ENCODE results near the gene C16orf96.

The C16orf96 gene

GRCh38 chr16:4556112-4556511, at the start of gene C16orf96:
Gene C16orf96, plus strand, starts transcription at chr16:4556340. Its CDS starts 150 bp downstream, at chr16:4556490.
- no peak for DNase-seq

- no peak for DNase-seq
Observed at GRCh38 chr16:4506450-4506849, 49.7 kb upstream of the C16orf96 start.

- DNase-seq = peak; percentile 4 to 18
Observed at GRCh38 chr16:4507588-4508345, 48.4 kb upstream of the C16orf96 start.

- no peak for DNase-seq
Observed at GRCh38 chr16:4508806-4509205, 47.3 kb upstream of the C16orf96 start.

- DNase-seq = no peak
Observed at GRCh38 chr16:4509420-4509819, 46.7 kb upstream of the C16orf96 start.

GRCh38 chr16:4510131-4510530, 46.0 kb upstream of the C16orf96 start:
- no peak for DNase-seq

- no peak for DNase-seq
Observed at GRCh38 chr16:4510747-4511426, 45.3 kb upstream of the C16orf96 start.

- DNase-seq = no peak
Observed at GRCh38 chr16:4511441-4512082, 44.6 kb upstream of the C16orf96 start.

GRCh38 chr16:4512473-4512872, 43.7 kb upstream of the C16orf96 start:
- no peak for DNase-seq

- DNase-seq = no peak
Observed at GRCh38 chr16:4513086-4513860, 42.9 kb upstream of the C16orf96 start.

- DNase-seq = no peak
Observed at GRCh38 chr16:4513881-4514280, 42.3 kb upstream of the C16orf96 start.

- DNase-seq = no peak
Observed at GRCh38 chr16:4514606-4515005, 41.5 kb upstream of the C16orf96 start.

- no peak for DNase-seq
Observed at GRCh38 chr16:4515611-4516233, 40.4 kb upstream of the C16orf96 start.

- no peak for DNase-seq
Observed at GRCh38 chr16:4517812-4518680, 38.1 kb upstream of the C16orf96 start.

GRCh38 chr16:4519274-4520058, 36.7 kb upstream of the C16orf96 start:
- DNase-seq = no peak

- DNase-seq = no peak
Observed at GRCh38 chr16:4520913-4521312, 35.2 kb upstream of the C16orf96 start.

- no peak for DNase-seq
Observed at GRCh38 chr16:4522051-4522581, 34.0 kb upstream of the C16orf96 start.

- no peak for DNase-seq
Observed at GRCh38 chr16:4523686-4524085, 32.5 kb upstream of the C16orf96 start.

- DNase-seq = no peak
Observed at GRCh38 chr16:4524571-4524970, 31.6 kb upstream of the C16orf96 start.

- no peak for DNase-seq
Observed at GRCh38 chr16:4525069-4525468, 31.1 kb upstream of the C16orf96 start.
